Uterus (tissue), 4 donors: ENCODE results near the gene SPRY2. TPM values are rescaled to one million over a fixed set of nuclear protein-coding genes. Genes with fewer than 3 reads are reported as not detected.

Experiments used
- DNase-seq, 2 donors: peaks; one replicate each; pipeline ENCODE4 v3.0.0-alpha.2; 2019 to 2020
- H3K27ac ChIP-seq, 2 donors: fragments of 200-600 bp; sonication (generic); 1 replicate in 1 of 2; 2 replicates in 1 of 2; pipeline ENCODE4 v1.5.1; 2016 to 2018
- H3K27me3 ChIP-seq, 2 donors: fragments of 200-600 bp; sonication (generic); one replicate each; pipeline ENCODE4 v1.5.1; 2018 to 2019; ENCODE audit warnings: control low read depth in 1 of 2
- H3K36me3 ChIP-seq, 2 donors: fragments of 200-600 bp; sonication (generic); one replicate each; pipeline ENCODE4 v1.5.1; 2019; ENCODE audit warnings: control low read depth in 1 of 2
- H3K4me1 ChIP-seq, 2 donors: fragments of 200-600 bp; sonication (generic); one replicate each; pipeline ENCODE4 v1.5.1; 2018 to 2019; ENCODE audit warnings: control low read depth in 1 of 2
- H3K4me3 ChIP-seq, 2 donors: fragments of 200-600 bp; sonication (generic); 1 replicate in 1 of 2; 2 replicates in 1 of 2; pipeline ENCODE4 v1.5.1; 2018 to 2019; ENCODE audit warnings: mild to moderate bottlenecking in 1 of 2
- H3K9me3 ChIP-seq, 2 donors: fragments of 200-600 bp; sonication (generic); one replicate each; pipeline ENCODE4 v1.5.1; 2019; ENCODE audit warnings: control low read depth in 1 of 2
- CTCF ChIP-seq, 4 experiments: fragments of 200-600 bp in 2 of 4; fragments of 450-650 bp in 2 of 4; sonication (generic) in 2 of 4; IDR thresholded peaks; one replicate each; pipeline ENCODE4 v1.5.1; 2016 to 2019; ENCODE audit warnings: antibody characterized with exemption in 4 of 4, mild to moderate bottlenecking in 2 of 4, moderate library complexity in 1 of 4
- POLR2A ChIP-seq, 2 donors: fragments of 450-650 bp; IDR thresholded peaks; one replicate each; pipeline ENCODE4 v1.6.1; 2016; ENCODE audit warnings: antibody characterized with exemption in 2 of 2, mild to moderate bottlenecking in 1 of 2, moderate library complexity in 1 of 2
- intact Hi-C: fragments of 100-400 bp; cut with DNase I; formaldehyde crosslinking; loops from one replicate; pipeline ENCODE4 v1.15.1; 2023; ENCODE audit warnings: low total_unique reads
- total RNA-seq, 4 donors: library from RNA; depleted of rRNA in 3 of 4; stranded (reverse); fragments of >200 nt in 3 of 4; gene quantifications; one replicate each; pipeline versions ENCODE4 v1.1.0 to v1.2.4, GENCODE V29; 2014 to 2023
- donor health status: DM: yes; HTN: yes; CAD: no.

The SPRY2 gene
- total RNA-seq, 4 donors from 2014 or later, result 11.3 to 48.6 (median 45.6) TPM

GRCh38 chr13:80386592-80386991 lies 45.7 kb upstream of the SPRY2 start:
- H3K27me3 ChIP-seq, result no peaks in the 10 kb centered on the region
- intact Hi-C loops, result no loop called here

GRCh38 chr13:80386002-80386401 lies 45.1 kb upstream of the SPRY2 start:
- no peak overlapping the region for H3K4me3 ChIP-seq
- H3K27ac ChIP-seq, result no peak overlapping the region
- intact Hi-C loops, result no loop called here
- no peaks in the 10 kb centered on the region for H3K9me3 ChIP-seq
- H3K4me1 ChIP-seq, result no peaks in the 10 kb centered on the region
- no peaks in the 10 kb centered on the region for H3K27me3 ChIP-seq
- no peak for DNase-seq
- TF ChIP-seq POLR2A (IDR thresholded peaks at IDR 0.05), result no peak
- TF ChIP-seq CTCF (IDR thresholded peaks at IDR 0.05), result no peak
- H3K36me3 ChIP-seq, result no peaks in the 10 kb centered on the region

More at GRCh38 chr13:80386592-80386991, 45.7 kb upstream of the SPRY2 start:
- no peaks in the 10 kb centered on the region for H3K9me3 ChIP-seq
- DNase-seq, result no peak
- TF ChIP-seq POLR2A (IDR thresholded peaks at IDR 0.05) (no peak), CTCF (IDR thresholded peaks at IDR 0.05) (no peak)
- no peak overlapping the region for H3K27ac ChIP-seq
- no peaks in the 10 kb centered on the region for H3K4me1 ChIP-seq
- no peaks in the 10 kb centered on the region for H3K36me3 ChIP-seq
- H3K4me3 ChIP-seq, result no peak overlapping the region

- TF ChIP-seq POLR2A (IDR thresholded peaks at IDR 0.05) (no peak), CTCF (IDR thresholded peaks at IDR 0.05) (no peak)
- H3K4me1 ChIP-seq, result no peaks in the 10 kb centered on the region
- H3K36me3 ChIP-seq, result no peaks in the 10 kb centered on the region
- no peak overlapping the region for H3K4me3 ChIP-seq
- H3K9me3 ChIP-seq, result no peaks in the 10 kb centered on the region
- DNase-seq, result no peak
- H3K27ac ChIP-seq, result no peak overlapping the region
- intact Hi-C loops, result no loop called here
- no peaks in the 10 kb centered on the region for H3K27me3 ChIP-seq
These were observed 41.6 kb upstream of the SPRY2 start for GRCh38 chr13:80382576-80382975.

- H3K4me1 ChIP-seq, result no peaks in the 10 kb centered on the region
- H3K9me3 ChIP-seq, result no peaks in the 10 kb centered on the region
- H3K36me3 ChIP-seq, result no peaks in the 10 kb centered on the region
- intact Hi-C loops, result no loop called here
- no peak overlapping the region for H3K27ac ChIP-seq
- DNase-seq, result no peak
- TF ChIP-seq POLR2A (IDR thresholded peaks at IDR 0.05) (no peak), CTCF (IDR thresholded peaks at IDR 0.05) (no peak)
- no peak overlapping the region for H3K4me3 ChIP-seq
- no peaks in the 10 kb centered on the region for H3K27me3 ChIP-seq
These were observed 38.3 kb upstream of the SPRY2 start for GRCh38 chr13:80379245-80379644.

GRCh38 chr13:80376554-80376953 lies 35.6 kb upstream of the SPRY2 start:
- intact Hi-C loops, result no loop called here

More at GRCh38 chr13:80376554-80376953, 35.6 kb upstream of the SPRY2 start:
- H3K9me3 ChIP-seq, result no peaks in the 10 kb centered on the region
- no peak overlapping the region for H3K27ac ChIP-seq
- TF ChIP-seq POLR2A (IDR thresholded peaks at IDR 0.05) (no peak), CTCF (IDR thresholded peaks at IDR 0.05) (no peak)
- no peak overlapping the region for H3K4me3 ChIP-seq
- no peak for DNase-seq
- H3K27me3 ChIP-seq, result no peaks in the 10 kb centered on the region
- no peaks in the 10 kb centered on the region for H3K4me1 ChIP-seq
- no peaks in the 10 kb centered on the region for H3K36me3 ChIP-seq
